ENCODE results near the gene UAP1.

DNA sequence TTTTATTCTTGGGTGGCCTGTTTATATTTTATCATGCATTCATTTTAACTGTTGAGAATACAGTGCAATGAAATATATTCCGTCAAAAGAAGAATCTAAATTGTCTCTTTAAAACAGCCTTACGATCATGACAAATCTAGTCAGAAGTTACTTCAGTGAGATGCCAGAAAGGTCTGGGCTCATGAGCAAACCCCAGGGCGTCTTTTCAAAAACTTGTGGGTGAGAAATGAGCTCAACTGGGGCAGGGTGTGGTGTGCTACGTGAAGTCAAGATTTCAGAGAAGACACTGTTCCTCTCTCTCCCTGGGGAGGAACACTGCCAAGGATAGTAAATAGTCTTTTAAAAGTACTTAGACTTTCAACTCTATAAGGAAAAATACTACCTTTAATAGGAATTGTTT, 13.4 kb upstream of the UAP1 start:
- TF ChIP-seq CTCF (IDR thresholded peaks at IDR 0.05) (no peak), POLR2A (IDR thresholded peaks at IDR 0.05) (no peak)

All from thyroid gland (tissue), 4 donors.